ENCODE data around the gene CYP26C1.
A peak's percentile ranks its signal among the peaks of the same experiment; 100 is the strongest.

The CYP26C1 gene, protein sequence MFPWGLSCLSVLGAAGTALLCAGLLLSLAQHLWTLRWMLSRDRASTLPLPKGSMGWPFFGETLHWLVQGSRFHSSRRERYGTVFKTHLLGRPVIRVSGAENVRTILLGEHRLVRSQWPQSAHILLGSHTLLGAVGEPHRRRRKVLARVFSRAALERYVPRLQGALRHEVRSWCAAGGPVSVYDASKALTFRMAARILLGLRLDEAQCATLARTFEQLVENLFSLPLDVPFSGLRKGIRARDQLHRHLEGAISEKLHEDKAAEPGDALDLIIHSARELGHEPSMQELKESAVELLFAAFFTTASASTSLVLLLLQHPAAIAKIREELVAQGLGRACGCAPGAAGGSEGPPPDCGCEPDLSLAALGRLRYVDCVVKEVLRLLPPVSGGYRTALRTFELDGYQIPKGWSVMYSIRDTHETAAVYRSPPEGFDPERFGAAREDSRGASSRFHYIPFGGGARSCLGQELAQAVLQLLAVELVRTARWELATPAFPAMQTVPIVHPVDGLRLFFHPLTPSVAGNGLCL

DNA sequence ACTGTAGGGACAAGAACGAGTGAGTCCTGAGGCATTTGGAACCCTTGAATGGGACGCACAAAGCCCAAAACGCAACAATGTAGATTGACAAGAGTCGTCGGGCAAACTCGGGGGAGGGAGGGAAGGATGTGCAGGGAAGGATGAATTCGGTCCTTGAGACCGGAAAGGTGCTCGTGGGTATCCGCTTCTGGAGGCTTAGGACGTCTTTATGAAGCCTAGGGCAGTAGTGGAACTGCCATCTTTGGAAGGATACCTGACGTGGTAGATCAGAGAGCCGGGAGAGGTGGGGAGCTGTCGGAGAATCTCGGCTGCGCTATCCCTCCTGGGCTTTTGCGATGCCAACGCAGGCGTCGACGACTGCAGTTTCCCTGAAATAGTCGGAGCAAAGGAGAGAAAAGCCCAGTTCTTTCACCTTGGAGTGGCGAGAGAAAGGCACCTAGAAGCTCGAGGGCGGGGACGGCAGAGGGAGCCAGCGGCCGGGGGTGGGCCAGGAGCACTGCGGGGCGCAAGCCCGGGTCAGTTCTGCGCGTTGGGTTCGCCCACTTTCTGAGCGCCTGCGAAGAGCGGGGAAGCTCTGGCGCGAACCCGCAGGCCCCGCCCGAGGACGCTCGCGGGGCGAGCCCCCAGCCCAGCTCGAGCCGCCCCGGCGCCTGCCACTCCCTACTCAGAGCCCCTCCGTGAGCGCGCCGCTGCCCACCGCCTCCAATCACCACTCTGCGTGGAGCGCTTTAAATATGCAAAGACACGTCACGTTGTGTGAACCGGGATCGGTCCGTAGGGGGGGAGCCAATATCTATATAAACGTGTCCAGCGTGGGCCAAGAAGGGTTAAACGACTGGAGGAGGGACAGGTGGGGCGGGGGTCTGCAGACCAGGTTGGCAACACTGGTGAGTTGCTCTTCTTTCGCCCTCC is at the start of gene CYP26C1:
Gene CYP26C1, plus strand, starts transcription at position 824 of the 912 bp plus-strand sequence. CDS start 466 bp downstream, outside the sequence.
- FAIRE-seq (no peak), DNase-seq (ENCODE audit: low spot score) (no peak)

DNA sequence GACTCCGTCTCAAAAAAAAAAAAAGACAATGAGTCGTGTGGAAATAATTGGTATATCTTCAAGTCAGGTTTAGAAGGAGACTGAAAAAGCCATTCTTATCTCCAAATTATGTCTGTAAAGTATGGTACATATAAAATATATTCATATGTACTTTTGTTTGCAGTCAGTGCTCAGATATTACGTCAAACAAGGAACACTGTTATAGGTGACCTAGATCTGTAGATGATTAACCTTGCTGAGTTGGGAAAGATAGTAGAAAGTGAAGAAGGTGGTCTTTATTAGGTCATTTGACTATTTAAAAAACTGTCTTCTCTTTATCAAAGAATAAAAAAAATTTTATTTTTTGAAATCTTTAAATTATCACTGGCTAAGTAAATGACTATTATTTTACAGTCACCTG is 44.9 kb upstream of the CYP26C1 start:
- no peak for FAIRE-seq
- no peak for DNase-seq (ENCODE audit: low spot score)

DNA sequence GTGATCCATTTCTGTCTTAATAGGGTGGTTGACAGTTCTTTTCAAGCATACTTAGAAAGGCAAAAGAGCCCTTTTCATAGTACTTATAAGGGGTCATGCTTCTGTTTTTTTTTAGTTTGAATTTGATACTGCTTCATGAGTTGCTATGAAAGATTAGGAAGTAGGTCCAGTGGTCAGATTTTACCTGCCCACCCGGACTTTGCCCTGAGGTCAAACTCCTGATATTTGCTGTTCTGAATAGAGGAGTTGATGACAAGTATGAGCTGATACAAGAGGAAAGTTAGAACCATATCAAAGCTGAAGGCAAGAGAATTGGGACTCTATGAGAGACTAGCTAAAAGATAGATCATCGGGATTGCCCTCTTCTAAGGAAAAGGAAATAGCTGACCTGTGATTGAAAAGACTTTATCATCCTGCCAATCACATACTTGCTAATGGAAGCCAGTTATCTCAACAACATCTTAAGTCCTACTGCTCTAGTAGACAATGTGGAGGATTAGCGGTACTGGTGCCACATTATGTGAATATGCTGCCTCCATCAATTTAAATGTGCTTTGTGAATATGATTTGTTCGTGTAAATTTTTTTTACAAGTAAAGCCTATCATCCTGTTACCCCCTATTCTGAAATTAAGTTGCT is 37.5 kb upstream of the CYP26C1 start:
- FAIRE-seq, result no peak

DNA sequence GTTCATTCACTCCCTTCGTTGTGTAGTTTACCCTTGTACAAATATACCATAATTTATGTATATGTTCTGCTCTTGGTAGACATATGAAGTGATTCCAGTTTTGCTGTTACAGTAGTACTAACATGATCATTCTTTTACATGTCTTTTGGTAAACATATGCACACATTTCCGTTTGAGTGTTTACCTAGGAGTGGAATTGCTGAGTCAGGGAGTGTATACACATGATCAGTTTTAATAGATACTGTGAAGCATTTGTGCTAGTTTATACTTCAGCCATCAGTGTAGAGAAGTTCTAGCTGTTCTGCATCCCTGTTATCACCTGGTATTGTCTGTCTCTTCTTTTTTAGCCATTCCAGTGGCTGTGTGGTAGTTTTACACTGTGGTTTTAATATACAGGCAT is 34.5 kb upstream of the CYP26C1 start:
- no peak for FAIRE-seq
- no peak for DNase-seq (ENCODE audit: low spot score)

More for the DNA sequence above, 37.5 kb upstream of the CYP26C1 start:
- no peak for DNase-seq (ENCODE audit: low spot score)

DNA sequence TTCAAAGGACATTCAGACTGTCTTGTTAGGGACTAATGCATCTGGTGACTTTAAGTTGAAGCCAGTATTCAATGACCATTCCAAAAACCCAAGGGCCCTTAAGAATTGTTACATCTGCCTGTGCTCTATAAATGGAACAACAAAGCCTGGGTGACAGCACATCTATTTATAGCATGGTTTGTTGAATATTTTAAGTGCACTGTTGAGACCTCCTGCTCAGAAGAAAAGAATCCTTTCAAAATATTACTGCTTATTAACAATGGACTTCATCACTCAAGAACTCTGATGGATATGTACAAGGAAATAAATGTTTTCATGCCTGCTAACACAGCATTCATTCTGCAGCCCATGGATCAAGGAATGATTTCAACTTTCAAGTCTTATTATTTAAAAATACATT is 33.1 kb upstream of the CYP26C1 start:
- no peak for FAIRE-seq
- DNase-seq (ENCODE audit: low spot score), result no peak

DNA sequence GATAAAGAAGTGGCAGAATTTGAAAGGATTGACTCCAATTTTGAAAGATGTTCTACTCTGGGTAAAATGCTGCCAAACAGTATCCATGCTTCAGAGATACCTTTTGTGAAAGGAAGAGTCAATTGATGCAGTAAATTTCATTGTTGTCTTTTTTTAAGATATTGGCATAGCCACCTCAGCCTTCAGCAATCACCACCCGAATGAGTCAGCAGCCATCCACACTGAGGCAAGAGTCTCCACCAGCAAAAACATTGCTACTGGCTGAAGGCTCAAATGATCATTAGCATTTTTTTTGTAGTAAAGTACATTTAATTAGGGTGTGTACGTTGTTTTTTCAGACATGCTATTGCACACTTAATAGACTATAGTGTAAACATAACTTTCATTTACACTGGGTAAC is 31.7 kb upstream of the CYP26C1 start:
- FAIRE-seq, result peak; percentile 23
- DNase-seq (ENCODE audit: low spot score), result no peak

DNA sequence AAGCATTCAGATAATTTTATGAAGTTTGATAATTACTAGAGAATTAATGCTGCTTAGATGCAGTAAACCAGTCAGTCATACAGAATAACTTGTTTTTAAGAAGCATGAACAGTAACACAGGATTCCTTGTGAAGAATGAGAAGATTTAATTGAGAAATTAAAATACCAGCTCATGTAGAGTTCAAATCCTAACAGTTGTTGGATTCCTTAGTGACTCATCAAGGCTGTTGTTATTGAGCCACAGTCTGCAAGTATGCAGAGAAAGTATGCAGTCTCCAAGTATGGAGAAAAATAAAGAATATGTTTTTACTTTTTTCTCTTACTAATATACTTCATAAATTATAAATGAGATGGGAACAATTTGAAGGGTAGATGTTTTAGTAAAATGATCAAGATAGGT is 30.2 kb upstream of the CYP26C1 start:
- DNase-seq (ENCODE audit: low spot score), result peak; percentile 50
- FAIRE-seq, result peak; percentile 83

DNA sequence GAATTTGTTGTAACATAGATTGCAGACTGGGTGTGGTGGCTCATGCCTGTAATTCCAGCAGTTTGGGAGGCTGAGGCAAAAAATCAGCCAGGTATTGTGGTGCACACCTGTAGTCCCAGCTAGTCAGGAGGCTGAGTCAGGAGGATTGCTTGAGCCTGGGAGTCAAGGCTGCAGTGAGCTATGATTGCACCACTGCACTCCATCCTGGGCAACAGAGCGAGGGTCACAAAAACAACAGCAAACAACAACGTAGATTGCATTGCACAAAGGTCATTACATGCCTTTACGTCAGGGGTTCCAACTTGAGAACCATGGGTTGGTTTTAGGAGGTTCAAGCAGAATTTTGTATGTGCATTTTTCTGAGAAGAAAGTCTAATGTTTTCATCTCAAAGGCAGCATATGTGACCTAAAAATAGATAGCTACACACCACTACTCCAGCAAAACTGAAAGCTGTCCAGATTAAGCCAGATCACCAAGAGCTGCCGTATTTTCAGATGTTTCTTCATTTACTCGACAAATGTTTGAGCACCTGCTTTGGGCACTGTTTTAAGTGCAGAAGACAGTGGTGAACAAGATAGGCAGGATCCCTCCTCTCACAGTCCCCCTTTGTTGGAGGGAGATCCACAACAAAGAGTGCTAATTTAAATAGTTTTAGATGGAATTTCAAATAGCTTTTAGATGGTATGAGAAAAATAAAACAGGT is 28.3 kb upstream of the CYP26C1 start:
- DNase-seq (ENCODE audit: low spot score) (no peak), FAIRE-seq (no peak)

DNA sequence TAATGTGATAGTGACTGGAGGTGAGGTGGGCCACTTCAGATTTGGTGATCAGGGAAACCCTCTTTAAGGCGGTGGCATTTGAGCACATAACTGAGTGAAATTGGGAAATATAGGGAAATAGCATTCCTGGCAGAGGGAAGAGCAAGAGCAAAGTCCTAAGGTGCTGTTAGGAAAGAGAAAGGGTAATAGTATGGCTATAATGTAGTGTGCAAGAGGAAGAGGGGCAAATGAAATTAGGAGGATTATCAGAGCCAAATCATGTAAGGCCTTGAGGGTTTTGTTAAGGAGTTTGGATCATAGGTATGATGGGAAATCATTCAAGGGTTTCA is 27.8 kb upstream of the CYP26C1 start:
- FAIRE-seq (no peak), DNase-seq (ENCODE audit: low spot score) (no peak)

DNA sequence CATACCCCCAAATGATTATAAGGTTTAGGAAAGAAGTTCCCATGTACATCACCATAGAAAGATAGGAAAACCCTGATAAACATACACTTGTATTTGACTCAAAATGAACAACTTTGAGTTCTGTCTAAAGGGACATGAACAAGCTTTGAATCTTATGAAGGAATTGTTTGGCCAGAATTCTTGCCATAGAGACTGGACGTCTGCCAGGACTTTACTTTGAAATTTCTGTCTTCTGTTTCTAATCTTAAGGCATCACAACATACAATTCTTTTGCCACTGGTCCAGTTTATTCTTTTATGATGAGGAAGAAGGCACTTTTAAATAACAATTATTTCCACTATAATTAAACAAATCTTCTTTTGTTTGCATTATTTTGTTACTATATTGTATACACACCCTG is 26.2 kb upstream of the CYP26C1 start:
- FAIRE-seq, result no peak

DNA sequence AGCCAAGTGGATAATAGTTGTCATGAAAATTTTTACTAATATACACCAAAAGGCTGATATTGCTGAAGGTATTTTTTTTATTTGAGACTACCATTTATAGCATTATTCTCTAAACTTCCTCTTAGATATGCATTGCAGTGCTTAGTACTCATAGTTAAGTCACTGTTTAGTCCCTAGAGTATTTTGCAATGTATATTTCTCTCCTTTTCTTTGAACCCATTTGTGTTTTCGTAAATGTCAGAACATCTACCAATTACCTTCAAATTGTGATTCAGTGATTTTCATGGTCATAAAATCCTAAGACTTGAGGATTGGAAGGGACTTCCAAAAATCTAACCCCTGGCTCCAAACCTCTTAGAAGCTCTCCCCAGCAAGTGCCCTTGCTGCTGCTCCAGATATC is 21.5 kb upstream of the CYP26C1 start:
- no peak for DNase-seq (ENCODE audit: low spot score)
- FAIRE-seq, result no peak

More for the DNA sequence above, 26.2 kb upstream of the CYP26C1 start:
- DNase-seq (ENCODE audit: low spot score), result no peak

DNA sequence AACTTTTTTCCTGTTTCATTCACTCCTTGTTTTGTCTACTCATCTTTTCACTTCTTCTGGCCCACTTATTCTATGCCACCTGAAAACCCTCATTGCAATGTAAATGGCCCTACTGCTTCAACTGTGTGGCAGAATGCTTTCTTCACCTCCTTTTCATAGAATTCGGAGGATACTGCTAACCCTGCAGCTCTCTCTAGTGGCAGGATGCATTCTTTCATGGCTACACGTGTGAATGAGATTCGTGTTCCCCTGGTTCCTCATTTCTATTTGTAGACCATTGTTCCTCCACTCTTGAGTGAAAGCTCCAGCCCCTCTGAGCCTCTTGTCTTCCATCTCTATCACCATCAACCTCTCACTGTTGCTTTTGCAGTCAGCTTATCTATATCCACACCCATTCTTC is 20.9 kb upstream of the CYP26C1 start:
- DNase-seq (ENCODE audit: low spot score) (no peak), FAIRE-seq (no peak)

DNA sequence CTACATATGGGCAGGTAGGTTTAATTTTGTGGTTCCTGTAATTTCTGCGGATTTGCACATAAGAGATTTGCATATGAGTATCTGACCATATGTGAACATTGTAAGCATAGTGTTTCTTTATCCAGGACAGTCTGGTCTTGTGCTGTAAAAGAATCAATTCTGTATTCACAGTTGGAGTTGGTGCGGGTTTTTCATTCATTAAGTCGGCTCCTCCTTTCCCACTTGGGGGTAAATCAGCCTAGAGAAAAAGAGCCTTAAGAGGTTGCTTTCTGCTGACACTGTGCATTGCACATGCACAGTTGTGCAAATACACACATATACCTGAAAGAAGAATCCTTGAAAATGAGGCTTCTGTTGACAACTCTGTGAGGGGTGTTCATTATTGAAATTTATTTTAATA is 6.1 kb upstream of the CYP26C1 start:
- no peak for FAIRE-seq
- no peak for DNase-seq (ENCODE audit: low spot score)

DNA sequence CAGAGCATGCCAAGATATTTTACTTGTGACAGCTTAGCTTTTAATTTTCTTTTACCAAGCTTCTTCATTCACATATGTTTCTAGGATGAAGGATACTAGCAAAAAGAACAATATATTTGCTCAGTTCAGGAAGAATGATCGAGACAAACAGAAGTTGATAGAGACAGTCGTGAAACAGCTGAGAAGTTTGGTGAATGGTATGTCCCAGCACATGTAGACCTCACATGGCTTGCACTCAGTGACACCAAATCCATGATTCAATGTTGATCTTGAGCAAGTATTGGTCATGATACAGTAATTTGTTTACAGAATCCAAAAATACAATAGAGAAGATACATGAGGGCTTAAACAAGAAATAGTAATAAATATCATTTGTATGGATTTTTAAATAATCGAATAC is 2.5 kb upstream of the CYP26C1 start:
- FAIRE-seq (no peak), DNase-seq (ENCODE audit: low spot score) (no peak)

DNA sequence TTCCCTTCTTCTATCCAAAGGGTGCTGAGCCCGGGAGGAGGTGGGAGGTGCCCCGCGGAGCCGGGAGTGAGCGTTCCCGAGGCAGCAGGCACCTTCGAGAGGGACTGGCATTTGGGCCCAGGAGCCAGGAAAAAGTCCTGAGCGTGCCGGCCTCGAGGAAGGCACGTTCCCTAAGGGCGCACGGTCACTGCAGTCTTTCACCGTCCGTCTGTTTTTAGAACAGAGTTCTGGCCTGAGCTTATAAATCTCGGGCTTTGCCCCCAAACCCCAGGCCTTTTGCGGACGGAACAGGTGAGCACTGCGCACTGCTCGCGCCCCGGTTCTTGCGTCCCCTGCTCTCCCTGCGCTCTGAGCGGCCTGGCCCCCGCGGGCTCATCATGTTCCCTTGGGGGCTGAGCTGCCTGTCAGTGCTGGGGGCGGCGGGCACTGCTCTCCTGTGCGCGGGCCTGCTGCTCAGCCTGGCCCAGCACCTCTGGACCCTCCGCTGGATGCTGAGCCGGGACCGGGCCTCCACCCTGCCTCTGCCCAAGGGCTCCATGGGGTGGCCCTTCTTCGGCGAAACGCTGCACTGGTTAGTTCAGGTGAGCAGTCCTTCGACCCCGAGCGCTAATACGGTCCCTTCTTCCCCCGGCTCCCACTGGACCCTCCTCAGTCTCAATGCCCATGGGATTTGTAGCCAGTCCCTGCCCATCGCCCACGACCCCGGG is 442 bp downstream of the CYP26C1 start:
- DNase-seq (ENCODE audit: low spot score), result no peak
- FAIRE-seq, result no peak

DNA sequence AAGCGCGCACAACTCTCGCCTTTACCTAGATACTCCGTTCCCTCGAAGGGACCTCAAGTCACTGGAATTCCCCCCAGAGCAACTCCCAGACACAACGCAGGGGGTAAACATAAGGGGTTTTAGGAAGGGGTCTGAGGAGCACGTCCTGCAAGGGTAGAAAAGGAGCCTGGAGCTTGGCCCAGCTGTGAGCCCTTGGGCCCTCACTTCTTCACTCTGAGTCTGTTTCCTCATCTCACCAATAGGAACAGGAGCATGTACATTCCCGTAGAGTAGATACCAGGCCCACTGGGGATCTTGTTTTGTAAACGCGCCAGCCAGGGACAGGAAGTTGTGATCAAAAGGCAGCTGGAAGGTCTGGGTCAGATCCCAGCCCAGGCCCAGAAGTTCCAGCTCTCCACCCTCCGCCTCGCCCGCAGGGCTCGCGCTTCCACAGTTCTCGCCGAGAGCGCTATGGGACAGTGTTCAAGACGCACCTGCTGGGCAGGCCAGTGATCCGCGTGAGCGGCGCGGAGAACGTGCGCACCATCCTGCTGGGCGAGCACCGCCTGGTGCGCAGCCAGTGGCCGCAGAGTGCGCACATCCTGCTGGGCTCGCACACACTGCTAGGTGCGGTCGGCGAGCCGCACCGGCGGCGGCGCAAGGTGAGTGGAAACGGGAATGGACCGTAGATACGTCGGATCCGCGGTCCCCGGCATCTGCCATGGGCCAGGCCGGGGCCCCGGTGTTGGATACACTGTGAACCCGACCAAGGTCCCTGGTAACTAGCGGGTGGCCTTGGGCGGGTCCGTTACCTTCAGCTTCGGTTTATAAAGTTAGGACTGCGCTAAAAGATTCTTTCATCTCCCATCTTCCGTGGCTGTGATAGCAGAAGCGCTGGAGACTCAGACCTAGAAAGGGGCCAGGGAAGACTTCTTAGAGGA is 1.3 kb downstream of the CYP26C1 start:
- no peak for DNase-seq (ENCODE audit: low spot score)
- no peak for FAIRE-seq

DNA sequence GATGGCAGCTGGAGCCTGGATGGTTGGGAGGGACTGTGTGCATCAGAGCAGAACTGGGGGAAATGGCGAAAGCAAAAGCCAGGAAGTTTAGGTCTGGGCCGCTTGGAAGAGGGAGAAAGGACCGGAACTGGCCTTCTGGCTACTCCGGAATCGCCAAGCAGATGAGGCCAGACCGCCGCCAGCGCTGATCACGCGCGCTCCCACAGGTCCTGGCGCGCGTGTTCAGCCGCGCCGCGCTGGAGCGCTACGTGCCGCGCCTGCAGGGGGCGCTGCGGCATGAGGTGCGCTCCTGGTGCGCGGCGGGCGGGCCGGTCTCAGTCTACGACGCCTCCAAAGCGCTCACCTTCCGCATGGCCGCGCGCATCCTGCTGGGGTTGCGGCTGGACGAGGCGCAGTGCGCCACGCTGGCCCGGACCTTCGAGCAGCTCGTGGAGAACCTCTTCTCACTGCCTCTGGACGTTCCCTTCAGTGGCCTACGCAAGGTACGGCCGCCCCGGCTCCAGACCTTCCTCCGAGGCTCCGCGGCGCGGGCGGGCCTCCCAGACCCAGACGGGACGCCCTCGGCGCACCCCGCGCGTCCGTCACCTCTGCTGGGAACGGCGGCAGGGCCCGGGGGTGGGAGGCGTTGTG is 2.0 kb downstream of the CYP26C1 start:
- DNase-seq (ENCODE audit: low spot score) (no peak), FAIRE-seq (no peak)

DNA sequence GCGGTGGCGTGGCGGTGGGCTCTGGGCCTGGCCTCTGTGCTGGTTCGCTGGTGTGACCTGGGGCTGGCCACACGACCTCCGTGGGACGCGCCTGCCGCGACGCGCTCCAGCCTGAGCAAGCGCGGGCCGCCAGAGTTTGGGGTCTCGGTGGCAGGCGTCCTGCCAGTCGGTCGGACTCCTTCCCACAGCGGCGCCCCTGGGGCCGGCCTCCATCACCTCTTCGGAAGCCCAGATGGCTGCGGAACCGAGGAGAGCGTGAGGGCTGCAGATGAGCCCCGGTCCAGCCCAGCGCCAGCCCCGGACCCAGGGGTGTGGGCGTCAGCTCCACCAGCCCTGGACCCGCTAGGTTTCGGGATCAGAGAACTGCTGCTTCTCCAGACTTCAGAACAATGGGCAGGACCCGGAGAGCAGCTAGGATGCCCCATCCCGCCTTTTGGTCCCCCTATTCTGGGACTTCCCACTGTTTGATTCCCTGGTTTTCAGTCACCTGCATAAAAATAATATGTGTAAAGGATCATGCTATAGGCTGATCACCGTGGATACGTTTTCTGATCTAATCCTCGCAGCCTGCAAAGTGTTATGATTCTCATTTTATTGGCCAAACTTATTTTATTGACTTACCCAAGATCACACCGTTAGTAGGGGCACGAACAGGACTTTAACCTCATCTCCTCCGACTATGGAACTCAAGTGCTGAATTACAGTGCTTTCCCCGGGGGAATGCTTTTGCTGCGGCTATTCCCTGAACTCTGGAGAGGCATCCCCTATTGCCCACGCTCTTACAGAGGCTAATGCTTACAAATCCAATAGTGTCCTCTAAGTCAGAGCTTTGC is 2.8 kb downstream of the CYP26C1 start:
- no peak for DNase-seq (ENCODE audit: low spot score)
- no peak for FAIRE-seq

Measured in RCC 7860 (cell line).